ENCODE results near the gene ZNF777. TPM values are rescaled to one million over a fixed set of nuclear protein-coding genes. Genes with fewer than 3 reads are reported as not detected.

The ZNF777 gene
- total and polyA plus RNA-seq, 9 of the 15 experiments (the other 6 are each of a cell fraction or from before 2014, with no cell fraction given), result 0.11 to 32.6 (median 9.0) TPM

DNA sequence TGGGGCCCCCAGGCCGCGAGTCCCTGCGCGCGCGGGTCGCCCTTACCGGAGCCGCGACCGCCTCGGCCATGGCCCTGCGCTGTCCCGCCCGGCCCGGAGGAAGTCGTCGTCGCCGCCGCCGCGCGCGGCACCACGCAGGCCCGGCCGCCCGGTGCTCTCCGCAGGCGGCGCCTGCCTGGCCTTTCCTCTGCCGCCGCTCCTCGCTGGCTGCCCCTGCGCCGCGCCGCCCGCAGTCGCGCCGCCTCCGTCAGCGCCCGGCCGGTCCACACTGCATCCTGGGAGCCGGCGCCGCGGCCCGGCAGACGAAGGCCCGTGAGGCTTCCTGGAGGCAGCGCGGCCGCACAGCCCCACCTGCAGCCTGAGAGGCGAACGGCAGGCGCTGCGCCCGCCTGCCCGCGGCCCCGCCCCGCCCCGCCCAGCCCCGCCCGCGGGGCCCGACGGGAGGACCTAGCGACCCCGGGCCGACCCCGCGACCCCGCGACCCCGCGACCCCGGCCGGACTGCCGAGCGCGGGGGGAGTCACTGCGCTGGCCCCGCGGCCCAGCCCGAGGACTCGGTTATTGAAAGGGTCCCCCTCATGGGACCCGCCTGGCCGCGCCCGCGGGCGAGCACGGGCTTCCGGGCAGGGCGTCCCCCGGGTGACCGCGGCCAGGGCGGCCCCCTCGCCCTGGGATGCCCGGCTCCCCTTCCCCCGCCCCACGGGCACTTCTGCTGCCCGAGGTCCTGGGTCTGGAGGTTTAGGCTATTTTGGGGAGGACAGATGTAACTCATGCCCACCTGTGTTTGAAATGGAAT is 36.8 kb upstream of the ZNF777 start, which contains the start of gene ZNF746 (continued):
- TF ChIP-seq NR4A1 (CRISPR knock-in tag; IDR thresholded peaks at IDR 0.05), result no peak
- TF ChIP-seq NR4A1 (tag; IDR thresholded peaks at IDR 0.05), result no peak
- no peak for TF ChIP-seq ZNF134 (CRISPR knock-in tag; conservative IDR thresholded peaks at IDR 0.05)
- TF ChIP-seq, protein P1, sequence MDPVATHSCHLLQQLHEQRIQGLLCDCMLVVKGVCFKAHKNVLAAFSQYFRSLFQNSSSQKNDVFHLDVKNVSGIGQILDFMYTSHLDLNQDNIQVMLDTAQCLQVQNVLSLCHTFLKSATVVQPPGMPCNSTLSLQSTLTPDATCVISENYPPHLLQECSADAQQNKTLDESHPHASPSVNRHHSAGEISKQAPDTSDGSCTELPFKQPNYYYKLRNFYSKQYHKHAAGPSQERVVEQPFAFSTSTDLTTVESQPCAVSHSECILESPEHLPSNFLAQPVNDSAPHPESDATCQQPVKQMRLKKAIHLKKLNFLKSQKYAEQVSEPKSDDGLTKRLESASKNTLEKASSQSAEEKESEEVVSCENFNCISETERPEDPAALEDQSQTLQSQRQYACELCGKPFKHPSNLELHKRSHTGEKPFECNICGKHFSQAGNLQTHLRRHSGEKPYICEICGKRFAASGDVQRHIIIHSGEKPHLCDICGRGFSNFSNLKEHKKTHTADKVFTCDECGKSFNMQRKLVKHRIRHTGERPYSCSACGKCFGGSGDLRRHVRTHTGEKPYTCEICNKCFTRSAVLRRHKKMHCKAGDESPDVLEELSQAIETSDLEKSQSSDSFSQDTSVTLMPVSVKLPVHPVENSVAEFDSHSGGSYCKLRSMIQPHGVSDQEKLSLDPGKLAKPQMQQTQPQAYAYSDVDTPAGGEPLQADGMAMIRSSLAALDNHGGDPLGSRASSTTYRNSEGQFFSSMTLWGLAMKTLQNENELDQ (CRISPR knock-in tag; IDR thresholded peaks at IDR 0.05; ENCODE audit: borderline replicate concordance), result no peak
- TF ChIP-seq CSDE1 (IDR thresholded peaks at IDR 0.05), result no peak
- TF ChIP-seq ZNF507 (tag; conservative IDR thresholded peaks at IDR 0.05), result no peak
- TF ChIP-seq FOXM1 (IDR thresholded peaks at IDR 0.05; ENCODE audit: low read depth), result no peak
- peak; percentile 67; the same call in 1 of the 2 replicates for TF ChIP-seq FOXM1 (CRISPR knock-in tag; IDR thresholded peaks at IDR 0.05; ENCODE audit: low read depth)
- peak; percentile 72 for TF ChIP-seq GABPA (tag; conservative IDR thresholded peaks at IDR 0.05; ENCODE audit: low read depth)
- TF ChIP-seq, protein P2, sequence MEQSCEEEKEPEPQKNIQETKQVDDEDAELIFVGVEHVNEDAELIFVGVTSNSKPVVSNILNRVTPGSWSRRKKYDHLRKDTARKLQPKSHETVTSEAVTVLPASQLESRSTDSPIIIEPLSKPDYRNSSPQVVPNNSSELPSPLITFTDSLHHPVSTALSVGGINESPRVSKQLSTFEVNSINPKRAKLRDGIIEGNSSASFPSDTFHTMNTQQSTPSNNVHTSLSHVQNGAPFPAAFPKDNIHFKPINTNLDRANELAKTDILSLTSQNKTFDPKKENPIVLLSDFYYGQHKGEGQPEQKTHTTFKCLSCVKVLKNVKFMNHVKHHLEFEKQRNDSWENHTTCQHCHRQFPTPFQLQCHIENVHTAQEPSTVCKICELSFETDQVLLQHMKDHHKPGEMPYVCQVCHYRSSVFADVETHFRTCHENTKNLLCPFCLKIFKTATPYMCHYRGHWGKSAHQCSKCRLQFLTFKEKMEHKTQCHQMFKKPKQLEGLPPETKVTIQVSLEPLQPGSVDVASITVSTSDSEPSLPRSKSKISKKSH (CRISPR knock-in tag; IDR thresholded peaks at IDR 0.05), result no peak
- peak; percentile 92 for TF ChIP-seq CREB1 (IDR thresholded peaks at IDR 0.05)
- TF ChIP-seq CREB1 (CRISPR knock-in tag; IDR thresholded peaks at IDR 0.05), result peak; percentile 72
- TF ChIP-seq, protein P3, sequence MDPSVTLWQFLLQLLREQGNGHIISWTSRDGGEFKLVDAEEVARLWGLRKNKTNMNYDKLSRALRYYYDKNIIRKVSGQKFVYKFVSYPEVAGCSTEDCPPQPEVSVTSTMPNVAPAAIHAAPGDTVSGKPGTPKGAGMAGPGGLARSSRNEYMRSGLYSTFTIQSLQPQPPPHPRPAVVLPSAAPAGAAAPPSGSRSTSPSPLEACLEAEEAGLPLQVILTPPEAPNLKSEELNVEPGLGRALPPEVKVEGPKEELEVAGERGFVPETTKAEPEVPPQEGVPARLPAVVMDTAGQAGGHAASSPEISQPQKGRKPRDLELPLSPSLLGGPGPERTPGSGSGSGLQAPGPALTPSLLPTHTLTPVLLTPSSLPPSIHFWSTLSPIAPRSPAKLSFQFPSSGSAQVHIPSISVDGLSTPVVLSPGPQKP (CRISPR knock-in tag; IDR thresholded peaks at IDR 0.05), result no peak
- TF ChIP-seq, protein P4, sequence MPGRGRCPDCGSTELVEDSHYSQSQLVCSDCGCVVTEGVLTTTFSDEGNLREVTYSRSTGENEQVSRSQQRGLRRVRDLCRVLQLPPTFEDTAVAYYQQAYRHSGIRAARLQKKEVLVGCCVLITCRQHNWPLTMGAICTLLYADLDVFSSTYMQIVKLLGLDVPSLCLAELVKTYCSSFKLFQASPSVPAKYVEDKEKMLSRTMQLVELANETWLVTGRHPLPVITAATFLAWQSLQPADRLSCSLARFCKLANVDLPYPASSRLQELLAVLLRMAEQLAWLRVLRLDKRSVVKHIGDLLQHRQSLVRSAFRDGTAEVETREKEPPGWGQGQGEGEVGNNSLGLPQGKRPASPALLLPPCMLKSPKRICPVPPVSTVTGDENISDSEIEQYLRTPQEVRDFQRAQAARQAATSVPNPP (IDR thresholded peaks at IDR 0.05; ENCODE audit: borderline replicate concordance, insufficient read depth, insufficient read length), result no peak
- no peak for TF ChIP-seq HMG20A (CRISPR knock-in tag; conservative IDR thresholded peaks at IDR 0.05)
- 0 out of 2 replicates have a peak, but pooled peaks have one; percentile 16 for TF ChIP-seq MXI1 (IDR thresholded peaks at IDR 0.05; ENCODE audit: low read depth, low read length)
- TF ChIP-seq, protein P5, sequence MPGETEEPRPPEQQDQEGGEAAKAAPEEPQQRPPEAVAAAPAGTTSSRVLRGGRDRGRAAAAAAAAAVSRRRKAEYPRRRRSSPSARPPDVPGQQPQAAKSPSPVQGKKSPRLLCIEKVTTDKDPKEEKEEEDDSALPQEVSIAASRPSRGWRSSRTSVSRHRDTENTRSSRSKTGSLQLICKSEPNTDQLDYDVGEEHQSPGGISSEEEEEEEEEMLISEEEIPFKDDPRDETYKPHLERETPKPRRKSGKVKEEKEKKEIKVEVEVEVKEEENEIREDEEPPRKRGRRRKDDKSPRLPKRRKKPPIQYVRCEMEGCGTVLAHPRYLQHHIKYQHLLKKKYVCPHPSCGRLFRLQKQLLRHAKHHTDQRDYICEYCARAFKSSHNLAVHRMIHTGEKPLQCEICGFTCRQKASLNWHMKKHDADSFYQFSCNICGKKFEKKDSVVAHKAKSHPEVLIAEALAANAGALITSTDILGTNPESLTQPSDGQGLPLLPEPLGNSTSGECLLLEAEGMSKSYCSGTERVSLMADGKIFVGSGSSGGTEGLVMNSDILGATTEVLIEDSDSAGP (CRISPR knock-in tag; IDR thresholded peaks at IDR 0.05), result no peak
- TF ChIP-seq, protein P6, sequence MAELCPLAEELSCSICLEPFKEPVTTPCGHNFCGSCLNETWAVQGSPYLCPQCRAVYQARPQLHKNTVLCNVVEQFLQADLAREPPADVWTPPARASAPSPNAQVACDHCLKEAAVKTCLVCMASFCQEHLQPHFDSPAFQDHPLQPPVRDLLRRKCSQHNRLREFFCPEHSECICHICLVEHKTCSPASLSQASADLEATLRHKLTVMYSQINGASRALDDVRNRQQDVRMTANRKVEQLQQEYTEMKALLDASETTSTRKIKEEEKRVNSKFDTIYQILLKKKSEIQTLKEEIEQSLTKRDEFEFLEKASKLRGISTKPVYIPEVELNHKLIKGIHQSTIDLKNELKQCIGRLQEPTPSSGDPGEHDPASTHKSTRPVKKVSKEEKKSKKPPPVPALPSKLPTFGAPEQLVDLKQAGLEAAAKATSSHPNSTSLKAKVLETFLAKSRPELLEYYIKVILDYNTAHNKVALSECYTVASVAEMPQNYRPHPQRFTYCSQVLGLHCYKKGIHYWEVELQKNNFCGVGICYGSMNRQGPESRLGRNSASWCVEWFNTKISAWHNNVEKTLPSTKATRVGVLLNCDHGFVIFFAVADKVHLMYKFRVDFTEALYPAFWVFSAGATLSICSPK (IDR thresholded peaks at IDR 0.05; ENCODE audit: borderline replicate concordance), result no peak

Measured in K562 (cell line).